ENCODE results near the gene SLC9A8. TPM values are rescaled to one million over a fixed set of nuclear protein-coding genes. Genes with fewer than 3 reads are reported as not detected.

The SLC9A8 gene
- total RNA-seq, 1 donor: 6.9 TPM

DNA sequence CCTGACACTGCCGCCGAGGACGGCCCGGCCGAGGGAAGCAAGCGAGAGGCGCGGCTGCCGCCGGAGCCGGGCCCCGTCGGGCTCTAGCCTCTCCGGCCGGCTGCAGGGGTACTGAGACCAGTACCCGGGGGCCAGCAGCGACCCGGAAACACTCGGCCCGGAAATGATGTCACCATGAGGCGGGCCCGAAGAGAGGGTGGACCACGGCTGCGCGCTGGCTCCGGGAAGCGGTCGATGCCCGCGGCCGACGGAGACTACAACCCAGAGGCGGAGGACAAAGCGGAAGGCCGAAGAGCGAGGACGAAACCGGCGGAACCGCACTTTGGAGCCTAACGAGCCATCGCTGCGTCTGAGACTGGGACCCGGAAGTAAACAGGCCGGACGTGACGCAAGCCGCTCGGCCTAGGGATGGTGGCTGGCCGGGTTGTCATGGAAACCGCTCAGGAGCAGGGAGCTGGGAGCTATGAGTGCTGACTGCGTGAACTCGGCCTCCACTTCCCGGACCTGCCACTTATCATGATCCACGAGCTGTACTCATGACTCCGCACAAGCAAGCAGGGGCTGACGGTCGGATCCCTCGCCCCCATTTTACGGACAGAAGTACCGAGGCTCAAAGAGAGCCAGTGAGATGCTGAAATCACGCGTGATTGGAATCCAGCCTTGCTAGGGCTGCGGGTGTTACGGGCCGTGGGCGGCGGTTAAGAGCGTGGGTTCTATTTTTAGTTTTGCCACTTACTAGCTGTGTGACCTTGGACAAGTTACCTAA is 102.9 kb downstream of the SLC9A8 start, which contains the start of gene SPATA2:
SPATA2 (minus strand) TSS at position 150 of the 766 bp plus-strand sequence. CDS start 7,039 bp downstream, outside the sequence.
- peak within 1 kb of the TSS; percentile 95 for H3K4me3 ChIP-seq (ENCODE audit: insufficient read depth, low read length)
- H3K4me1 ChIP-seq (ENCODE audit: insufficient read depth, low read length): peaks cover 28% of the 10 kb centered on the region
- H3K9me3 ChIP-seq (ENCODE audit: low read depth, low read length): no peaks in the 10 kb centered on the region
- peak within 1 kb of the TSS; percentile 100 for H3K4me2 ChIP-seq (ENCODE audit: insufficient read depth, low read length)
- H3K36me3 ChIP-seq (ENCODE audit: insufficient read depth, low read length): no peaks in the 10 kb centered on the region
- H3K27ac ChIP-seq (ENCODE audit: low read depth, low read length): peak within 1 kb of the TSS; percentile 100
- H4K20me1 ChIP-seq (ENCODE audit: insufficient read depth, low read length): peaks cover 39% of the 10 kb centered on the region
- TF ChIP-seq, protein P1, sequence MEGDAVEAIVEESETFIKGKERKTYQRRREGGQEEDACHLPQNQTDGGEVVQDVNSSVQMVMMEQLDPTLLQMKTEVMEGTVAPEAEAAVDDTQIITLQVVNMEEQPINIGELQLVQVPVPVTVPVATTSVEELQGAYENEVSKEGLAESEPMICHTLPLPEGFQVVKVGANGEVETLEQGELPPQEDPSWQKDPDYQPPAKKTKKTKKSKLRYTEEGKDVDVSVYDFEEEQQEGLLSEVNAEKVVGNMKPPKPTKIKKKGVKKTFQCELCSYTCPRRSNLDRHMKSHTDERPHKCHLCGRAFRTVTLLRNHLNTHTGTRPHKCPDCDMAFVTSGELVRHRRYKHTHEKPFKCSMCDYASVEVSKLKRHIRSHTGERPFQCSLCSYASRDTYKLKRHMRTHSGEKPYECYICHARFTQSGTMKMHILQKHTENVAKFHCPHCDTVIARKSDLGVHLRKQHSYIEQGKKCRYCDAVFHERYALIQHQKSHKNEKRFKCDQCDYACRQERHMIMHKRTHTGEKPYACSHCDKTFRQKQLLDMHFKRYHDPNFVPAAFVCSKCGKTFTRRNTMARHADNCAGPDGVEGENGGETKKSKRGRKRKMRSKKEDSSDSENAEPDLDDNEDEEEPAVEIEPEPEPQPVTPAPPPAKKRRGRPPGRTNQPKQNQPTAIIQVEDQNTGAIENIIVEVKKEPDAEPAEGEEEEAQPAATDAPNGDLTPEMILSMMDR (IDR thresholded peaks at IDR 0.05; ENCODE audit: extremely low read depth, low read depth, low read length): no peak
- DNase-seq (ENCODE audit: insufficient read length, low spot score, missing footprints): peak; percentile 99
- no peaks in the 10 kb centered on the region for H3K27me3 ChIP-seq (ENCODE audit: insufficient read depth, low read length)
- H2AFZ ChIP-seq (ENCODE audit: low read length): peak within 1 kb of the TSS; percentile 97
- H3K79me2 ChIP-seq (ENCODE audit: insufficient read depth, low read length): peaks cover 44% of the 10 kb centered on the region

DNA sequence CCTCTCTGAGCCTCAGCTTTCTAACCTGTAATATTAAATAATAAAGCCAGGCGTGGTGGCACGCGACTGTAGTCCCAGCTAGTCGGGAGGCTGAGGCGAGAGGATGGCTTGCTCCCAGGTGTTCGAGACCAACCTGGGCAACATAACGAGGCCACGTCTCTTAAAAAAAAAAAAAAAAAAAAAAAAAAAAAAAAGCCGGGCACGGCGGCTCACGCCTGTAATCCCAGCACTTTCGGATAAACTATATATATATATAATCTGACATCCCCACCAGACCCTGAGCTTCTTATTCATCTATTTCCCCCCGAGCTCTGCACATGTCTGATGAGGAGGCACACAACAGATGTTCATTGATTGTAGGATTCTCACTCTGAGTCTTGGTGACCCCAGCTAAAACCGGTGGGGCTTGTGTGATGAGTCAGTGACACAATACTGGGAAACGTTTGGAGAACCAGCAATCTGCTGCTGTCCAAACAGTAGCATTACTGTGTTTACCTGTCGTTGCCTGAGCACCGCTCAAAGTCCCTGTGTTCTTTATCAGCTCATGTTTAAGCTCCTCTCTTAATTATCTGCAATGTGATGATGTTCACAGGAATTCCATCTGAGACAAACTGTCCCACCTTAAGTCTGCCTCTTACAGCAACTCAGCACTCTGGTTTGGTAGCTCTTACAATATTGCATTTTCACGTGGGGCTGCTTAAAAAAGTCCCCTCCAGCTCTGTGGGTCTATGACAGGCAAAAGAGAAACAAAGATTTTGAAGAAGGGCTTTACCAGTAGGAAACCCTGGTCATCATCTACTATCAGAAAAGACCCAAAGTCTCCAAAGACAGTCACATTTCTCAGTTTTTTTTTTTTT is 103.7 kb downstream of the SLC9A8 start:
- peak overlapping the region; percentile 100 for H3K27ac ChIP-seq (ENCODE audit: low read depth, low read length)
- peak overlapping the region; percentile 100 for H3K4me2 ChIP-seq (ENCODE audit: insufficient read depth, low read length)
- no peaks in the 10 kb centered on the region for H3K9me3 ChIP-seq (ENCODE audit: low read depth, low read length)
- no peaks in the 10 kb centered on the region for H3K27me3 ChIP-seq (ENCODE audit: insufficient read depth, low read length)
- H3K79me2 ChIP-seq (ENCODE audit: insufficient read depth, low read length): peaks cover 36% of the 10 kb centered on the region
- peak overlapping the region; percentile 95 for H3K4me3 ChIP-seq (ENCODE audit: insufficient read depth, low read length)
- TF ChIP-seq, protein P1 (IDR thresholded peaks at IDR 0.05; ENCODE audit: extremely low read depth, low read depth, low read length): no peak
- DNase-seq (ENCODE audit: insufficient read length, low spot score, missing footprints): peak; percentile 92
- H4K20me1 ChIP-seq (ENCODE audit: insufficient read depth, low read length): peaks cover 32% of the 10 kb centered on the region
- no peaks in the 10 kb centered on the region for H3K36me3 ChIP-seq (ENCODE audit: insufficient read depth, low read length)
- H3K4me1 ChIP-seq (ENCODE audit: insufficient read depth, low read length): peaks cover 28% of the 10 kb centered on the region
- H2AFZ ChIP-seq (ENCODE audit: low read length): peak overlapping the region; percentile 97

GRCh38 chr20:49918446-49918845 is 105.8 kb downstream of the SLC9A8 start:
- no peak overlapping the region for H3K4me2 ChIP-seq (ENCODE audit: insufficient read depth, low read length)
- no peak overlapping the region for H3K4me3 ChIP-seq (ENCODE audit: insufficient read depth, low read length)
- TF ChIP-seq, protein P1 (IDR thresholded peaks at IDR 0.05; ENCODE audit: extremely low read depth, low read depth, low read length): no peak
- H3K4me1 ChIP-seq (ENCODE audit: insufficient read depth, low read length): peaks cover 24% of the 10 kb centered on the region
- H3K79me2 ChIP-seq (ENCODE audit: insufficient read depth, low read length): peaks cover 17% of the 10 kb centered on the region
- H3K27ac ChIP-seq (ENCODE audit: low read depth, low read length): no peak overlapping the region
- no peaks in the 10 kb centered on the region for H3K9me3 ChIP-seq (ENCODE audit: low read depth, low read length)
- peaks cover 13% of the 10 kb centered on the region for H4K20me1 ChIP-seq (ENCODE audit: insufficient read depth, low read length)
- H3K27me3 ChIP-seq (ENCODE audit: insufficient read depth, low read length): no peaks in the 10 kb centered on the region
- H3K36me3 ChIP-seq (ENCODE audit: insufficient read depth, low read length): no peaks in the 10 kb centered on the region
- no peak for DNase-seq (ENCODE audit: insufficient read length, low spot score, missing footprints)
- H2AFZ ChIP-seq (ENCODE audit: low read length): no peak overlapping the region

DNA sequence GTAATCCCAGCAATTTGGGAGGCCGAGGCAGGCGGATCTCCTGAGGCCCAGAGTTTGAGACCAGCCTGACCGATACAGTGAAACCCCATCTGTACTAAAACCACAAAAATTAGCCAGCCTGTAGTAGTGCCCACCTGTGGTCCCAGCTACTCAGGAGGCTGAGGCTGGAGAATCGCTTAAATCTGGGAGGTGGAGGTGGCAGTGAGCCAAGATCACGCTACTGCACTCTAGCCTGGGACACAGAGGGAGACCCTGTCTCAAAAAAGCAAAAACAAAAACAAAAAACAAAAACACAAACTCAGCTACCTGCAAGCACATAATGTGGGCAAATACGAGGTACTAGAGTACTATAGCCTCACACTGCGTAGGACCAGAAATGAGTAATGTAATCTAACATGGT is 106.4 kb downstream of the SLC9A8 start:
- no peak overlapping the region for H2AFZ ChIP-seq (ENCODE audit: low read length)
- H3K27me3 ChIP-seq (ENCODE audit: insufficient read depth, low read length): no peaks in the 10 kb centered on the region
- H3K79me2 ChIP-seq (ENCODE audit: insufficient read depth, low read length): peaks cover 13% of the 10 kb centered on the region
- H3K36me3 ChIP-seq (ENCODE audit: insufficient read depth, low read length): no peaks in the 10 kb centered on the region
- no peak overlapping the region for H3K27ac ChIP-seq (ENCODE audit: low read depth, low read length)
- DNase-seq (ENCODE audit: insufficient read length, low spot score, missing footprints): no peak
- no peaks in the 10 kb centered on the region for H3K9me3 ChIP-seq (ENCODE audit: low read depth, low read length)
- peaks cover 10% of the 10 kb centered on the region for H4K20me1 ChIP-seq (ENCODE audit: insufficient read depth, low read length)
- no peak overlapping the region for H3K4me2 ChIP-seq (ENCODE audit: insufficient read depth, low read length)
- TF ChIP-seq, protein P1 (IDR thresholded peaks at IDR 0.05; ENCODE audit: extremely low read depth, low read depth, low read length): no peak
- no peak overlapping the region for H3K4me3 ChIP-seq (ENCODE audit: insufficient read depth, low read length)
- H3K4me1 ChIP-seq (ENCODE audit: insufficient read depth, low read length): peaks cover 18% of the 10 kb centered on the region

All from osteoblast (primary cell).